Measurements from ENCODE around the gene FOXS1.
"Not testable (repeated sequence)": the region's sequence is repeated elsewhere in the genome, so short reads cannot be mapped to it uniquely, and the experiment has no call there.

FOXS1 gene

GRCh38 chr20:31838646-31839292 is 6.6 kb downstream of the FOXS1 start:
- peak; percentile 64 for DNase-seq

DNA sequence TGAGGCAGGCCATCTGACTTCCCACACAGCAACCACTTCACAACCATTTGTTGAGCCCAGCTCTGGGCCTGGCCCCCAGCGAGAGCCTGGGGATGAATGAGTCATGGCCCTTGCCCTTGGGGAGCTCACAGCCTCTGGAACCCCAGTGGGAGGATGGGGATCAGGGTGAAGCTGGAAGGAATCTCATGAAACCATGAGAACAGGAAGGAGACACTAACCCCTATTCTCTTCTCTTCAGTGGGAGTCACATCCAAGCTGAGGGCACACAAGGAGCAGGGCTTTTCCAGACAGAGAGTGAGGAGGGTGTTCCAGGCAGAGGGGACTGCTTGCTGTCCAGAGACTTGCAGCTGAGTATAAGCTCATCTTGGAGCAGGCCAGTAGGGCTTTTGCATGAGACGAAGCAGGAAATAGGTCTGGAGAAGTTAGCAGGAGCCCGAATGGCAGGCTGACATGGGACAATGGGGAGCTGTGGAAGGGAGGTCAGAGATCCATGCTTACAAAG is 7.5 kb downstream of the FOXS1 start:
- DNase-seq = peak; percentile 89

DNA sequence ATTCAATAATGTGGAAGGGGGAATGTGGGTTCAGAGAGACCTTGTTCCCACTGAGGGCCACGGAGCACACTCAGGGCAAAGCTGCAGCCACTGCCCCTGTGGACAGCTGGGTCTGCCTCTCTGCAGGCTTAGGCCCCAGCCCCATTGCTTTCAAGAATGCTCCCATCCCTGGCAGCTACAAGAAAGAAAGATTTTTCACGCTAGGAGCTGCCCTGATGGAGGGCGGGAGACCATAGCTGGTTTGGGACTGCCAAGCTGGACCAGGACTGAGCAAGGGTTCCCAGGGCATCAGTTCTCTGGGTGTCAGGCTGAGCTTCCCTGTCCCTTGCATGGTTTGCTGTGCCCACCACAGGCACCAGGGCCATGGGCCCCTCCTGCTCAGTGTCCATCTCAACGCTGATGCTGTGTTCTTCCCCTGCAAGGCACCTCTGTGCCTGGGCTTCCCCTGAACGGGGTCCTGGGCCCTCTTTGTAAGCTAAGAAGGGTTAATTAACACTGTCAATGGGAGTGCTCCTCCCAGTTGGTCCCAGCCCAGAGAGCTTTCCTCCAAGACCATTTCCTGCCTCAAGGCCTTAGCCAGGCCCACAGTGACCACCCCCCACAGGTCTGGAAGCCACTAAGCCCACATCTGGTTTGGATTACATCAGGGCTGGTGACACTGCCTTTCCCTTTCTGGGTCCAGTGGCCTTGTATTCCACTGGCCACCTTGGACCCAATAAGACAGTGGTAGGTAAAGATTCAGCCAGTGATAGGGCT is 8.4 kb downstream of the FOXS1 start:
- peak; percentile 88 for DNase-seq

GRCh38 chr20:31835977-31836852 is 9.2 kb downstream of the FOXS1 start:
- DNase-seq = peak; percentile 94

DNA sequence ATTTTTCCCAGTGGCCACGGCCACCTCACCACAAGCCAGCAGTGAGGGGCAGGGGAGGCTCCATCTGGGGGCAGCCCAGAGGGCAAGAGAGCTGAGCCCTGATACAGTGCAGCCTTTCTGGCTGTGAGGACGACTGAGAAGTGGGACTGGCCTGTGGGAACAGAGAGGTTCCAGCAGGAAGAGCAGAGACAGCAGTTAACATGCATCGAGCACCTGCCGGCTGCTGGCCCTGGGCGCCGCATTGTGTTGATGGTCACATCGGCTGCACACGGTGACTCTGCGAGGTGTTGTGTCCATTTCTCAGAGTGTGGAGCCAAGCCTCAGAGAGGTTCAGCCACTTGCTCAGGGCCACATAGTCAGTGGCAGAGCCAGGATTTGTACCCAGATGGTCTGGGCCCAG is 9.8 kb downstream of the FOXS1 start:
- DNase-seq = no peak

DNA sequence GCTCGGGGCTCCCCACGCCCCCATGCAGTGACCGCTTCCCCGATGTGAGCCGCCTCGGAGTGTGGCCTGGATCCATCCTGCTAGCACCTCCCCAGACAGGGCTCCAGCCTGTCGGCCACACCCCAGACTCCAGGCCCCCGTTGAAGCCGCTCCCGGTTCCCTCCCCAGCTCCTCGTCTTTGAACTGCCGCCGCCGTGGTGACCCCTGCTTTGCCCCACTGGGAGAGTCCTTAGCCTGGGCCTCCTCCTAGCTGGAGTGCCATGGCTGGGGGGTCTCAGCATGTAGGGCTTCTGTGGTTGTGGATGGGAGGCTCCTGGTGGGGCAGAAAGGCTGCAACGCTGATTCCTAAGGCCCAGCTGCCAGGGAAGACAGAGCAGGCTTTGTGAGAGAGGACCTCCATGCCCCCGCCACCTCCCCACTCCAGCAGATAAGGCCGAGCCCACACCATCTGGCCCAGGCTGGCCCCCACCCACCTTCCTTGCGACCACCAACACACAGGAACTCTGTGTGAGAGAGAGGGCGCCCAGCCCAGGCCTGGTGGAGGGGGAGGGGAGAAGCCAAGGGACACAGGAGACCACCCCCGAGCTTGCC is 11.4 kb downstream of the FOXS1 start:
- DNase-seq = no peak

DNA sequence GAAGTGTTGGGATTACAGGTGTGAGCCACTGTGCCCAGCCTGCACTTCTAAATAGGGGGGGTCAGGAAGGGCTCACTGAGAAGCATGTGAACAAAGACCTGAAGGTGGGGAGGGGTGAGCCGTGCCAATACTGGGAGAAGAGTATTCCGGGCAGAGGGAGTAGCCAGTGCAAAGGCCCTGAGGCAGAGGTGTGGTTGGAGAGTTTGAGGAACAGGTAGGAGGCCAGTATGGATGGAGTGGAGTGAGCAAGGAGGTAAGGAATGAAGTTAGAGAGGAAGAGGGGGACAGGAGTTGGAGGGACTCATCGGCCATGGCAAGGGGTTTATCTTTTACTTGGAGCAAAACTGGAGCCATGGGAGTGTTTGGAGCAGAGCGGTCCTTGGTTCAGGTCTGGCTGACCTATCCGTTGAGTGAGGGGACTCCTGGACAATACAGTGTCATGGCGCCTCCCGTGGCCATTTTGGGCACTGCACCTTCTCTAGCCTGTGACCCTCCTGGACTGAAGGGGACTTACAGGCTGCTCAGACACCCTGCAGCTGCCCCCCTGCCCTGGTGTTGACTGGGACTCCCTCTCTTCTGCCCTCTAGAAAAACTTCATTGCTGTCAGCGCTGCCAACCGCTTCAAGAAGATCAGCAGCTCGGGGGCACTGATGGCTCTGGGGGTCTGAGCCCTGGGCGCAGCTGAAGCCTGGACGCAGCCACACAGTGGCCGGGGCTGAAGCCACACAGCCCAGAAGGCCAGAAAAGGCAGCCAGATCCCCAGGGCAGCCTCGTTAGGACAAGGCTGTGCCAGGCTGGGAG is 12.1 kb downstream of the FOXS1 start:
- DNase-seq = peak; percentile 47

- no peak for DNase-seq
Measured at GRCh38 chr20:31831771-31832306, 13.6 kb downstream of the FOXS1 start.

- no peak for DNase-seq
Measured at GRCh38 chr20:31831211-31831610, 14.2 kb downstream of the FOXS1 start.

GRCh38 chr20:31830406-31830981 is 14.9 kb downstream of the FOXS1 start:
- DNase-seq = no peak

DNA sequence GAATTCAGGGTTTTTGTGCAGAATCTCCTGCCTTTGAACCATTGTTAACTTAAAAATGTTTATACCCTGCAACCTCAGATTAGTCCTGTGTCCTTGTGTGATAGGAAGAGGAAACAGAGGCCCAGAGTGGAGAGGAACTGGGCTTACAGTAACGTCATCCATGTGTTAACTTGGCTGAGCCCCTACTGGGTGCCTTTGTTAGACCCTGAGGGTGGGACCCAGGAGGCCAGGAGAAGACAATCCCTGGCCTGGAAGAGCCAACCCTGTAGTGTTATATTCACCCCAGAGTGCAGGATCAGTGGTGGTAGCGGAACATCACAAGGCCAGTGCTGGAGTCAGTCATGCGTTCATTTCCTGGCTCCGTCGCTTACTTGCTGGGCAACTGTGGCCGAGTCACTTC is 15.7 kb downstream of the FOXS1 start:
- DNase-seq = no peak

DNA sequence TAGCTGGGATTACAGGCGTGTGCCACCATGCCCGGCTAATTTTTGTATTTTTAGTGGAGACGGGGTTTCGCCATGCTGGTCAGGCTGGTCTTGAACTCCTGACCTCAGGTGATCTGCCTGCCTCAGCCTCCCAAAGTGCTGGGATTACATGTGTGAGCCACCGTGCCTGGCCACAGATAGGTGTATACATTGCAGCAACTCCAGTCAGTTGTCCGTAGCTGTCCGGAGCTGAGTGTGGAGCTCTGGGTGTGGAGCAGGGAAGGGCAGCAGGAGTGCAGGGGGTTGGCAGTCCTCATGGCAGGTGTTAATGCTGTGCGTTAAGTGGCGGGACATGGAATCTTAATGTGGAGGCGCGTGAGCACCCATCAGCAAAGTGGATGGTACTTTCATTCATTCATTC is 17.4 kb downstream of the FOXS1 start:
- DNase-seq = not testable (repeated sequence)

DNA sequence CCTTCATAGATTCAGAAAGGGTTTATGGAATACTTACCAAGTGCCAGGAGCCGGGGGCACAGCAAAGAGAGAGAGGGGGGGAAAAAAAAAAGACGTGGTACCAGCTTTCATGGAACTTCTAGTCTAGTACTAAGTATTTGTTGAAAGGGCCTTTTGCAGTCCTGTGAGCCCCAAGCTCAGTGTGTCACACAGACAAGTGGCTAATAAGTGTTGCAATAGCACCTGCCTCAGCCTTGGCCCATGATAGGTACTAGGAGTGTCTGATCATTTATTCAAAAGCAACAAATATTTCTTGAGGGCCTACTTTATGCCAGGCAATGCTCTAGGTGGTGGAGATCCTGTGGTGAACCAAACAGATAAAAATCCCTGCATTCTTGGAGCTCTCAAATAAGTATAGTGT is 18.3 kb downstream of the FOXS1 start:
- no peak for DNase-seq

DNA sequence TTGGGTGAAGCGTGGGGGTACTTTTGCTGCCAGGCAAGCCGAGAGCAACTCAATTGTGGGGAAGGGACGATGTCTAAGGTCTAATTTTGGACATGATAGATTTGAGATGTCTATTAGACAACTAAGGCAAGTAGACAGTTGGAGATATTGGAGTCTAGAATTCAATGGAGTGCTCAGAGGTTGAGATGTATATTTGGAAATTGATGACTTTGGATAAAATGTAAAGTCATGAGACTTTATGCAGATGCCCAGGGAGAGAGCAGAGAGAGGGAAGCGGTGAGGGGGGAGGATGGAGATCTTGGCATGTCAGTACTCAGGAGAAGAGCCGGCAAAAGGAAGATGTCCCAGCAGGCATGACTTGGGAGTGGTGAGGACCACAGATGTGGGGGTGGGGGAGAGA is 19.3 kb downstream of the FOXS1 start:
- DNase-seq = no peak

DNA sequence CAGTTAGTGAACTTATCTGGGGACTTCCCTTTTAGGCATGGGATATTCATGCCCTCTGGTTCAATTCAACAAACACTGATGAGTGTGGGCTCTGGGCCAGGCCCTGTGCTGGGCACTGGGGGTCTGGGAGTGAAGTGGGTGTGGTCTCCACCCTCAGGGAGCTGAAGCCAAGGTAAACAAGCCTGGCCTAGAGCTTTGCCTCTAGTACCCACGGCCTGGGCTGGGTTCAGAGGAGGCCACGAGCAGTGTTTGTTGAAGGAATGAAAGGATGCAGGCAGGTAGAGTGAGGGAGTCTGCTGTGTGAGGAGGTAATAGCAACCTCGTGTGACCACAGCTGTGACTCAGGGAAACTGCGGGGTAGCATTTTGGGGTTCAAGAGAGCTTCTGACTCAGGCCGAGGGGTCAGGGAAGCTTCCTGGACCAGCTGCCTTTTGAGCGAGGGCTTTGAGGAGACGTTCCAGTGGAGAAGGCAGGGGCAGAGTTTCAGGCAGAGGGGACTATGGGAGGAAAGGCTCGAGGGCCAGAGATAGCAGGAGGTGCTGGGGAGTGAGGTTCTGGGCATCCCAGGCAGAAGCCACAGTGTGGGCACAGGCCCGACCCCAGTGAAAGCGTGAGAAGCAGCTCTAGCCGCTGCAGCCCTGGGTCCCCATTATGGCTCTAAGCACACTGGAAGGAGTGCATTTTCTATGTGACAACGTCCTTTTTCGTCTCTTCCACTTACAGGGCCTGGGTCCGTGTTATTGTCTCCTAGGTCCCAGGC is 20.7 kb downstream of the FOXS1 start:
- DNase-seq = no peak

- DNase-seq = no peak
Measured at GRCh38 chr20:31824125-31824485, 21.3 kb downstream of the FOXS1 start.

DNA sequence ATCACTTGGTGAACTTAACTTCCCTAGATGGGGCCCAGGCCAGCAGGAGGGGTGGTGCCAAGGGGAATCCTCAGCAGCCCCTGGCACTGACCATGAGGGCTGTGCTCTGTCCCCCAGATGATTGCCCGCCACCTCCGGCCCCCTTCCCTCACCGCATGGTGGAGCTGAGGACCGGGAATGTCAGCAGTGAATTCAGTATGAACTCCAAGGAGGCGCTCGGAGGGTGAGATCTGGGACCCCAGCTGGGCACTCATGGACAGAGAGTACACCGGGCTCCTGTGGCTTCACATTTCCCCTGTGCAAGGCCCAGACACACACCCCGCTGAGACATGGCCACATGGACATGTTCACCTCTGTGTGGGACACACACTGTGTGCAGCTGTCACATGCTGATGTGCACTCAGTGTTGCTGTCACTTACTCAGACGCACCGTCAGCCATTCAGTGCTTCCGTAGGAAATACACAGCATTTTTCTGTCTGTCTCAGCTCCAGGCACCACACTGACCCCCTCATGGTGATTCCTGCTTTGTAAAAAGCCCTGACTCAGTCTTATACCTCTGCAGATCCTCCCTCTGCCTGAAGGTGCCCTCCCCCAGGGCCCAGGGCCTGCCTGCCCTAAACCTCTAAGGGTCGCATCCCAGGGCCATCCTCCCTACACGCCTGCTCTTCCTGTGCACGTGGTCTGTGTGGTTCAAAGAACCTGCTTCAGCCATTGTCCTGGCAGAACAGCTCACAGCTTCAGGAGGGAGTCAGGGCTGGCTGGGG is 21.9 kb downstream of the FOXS1 start:
- DNase-seq = peak; percentile 65

GRCh38 chr20:31822421-31823330 is 22.7 kb downstream of the FOXS1 start:
- peak; percentile 65 for DNase-seq

DNA sequence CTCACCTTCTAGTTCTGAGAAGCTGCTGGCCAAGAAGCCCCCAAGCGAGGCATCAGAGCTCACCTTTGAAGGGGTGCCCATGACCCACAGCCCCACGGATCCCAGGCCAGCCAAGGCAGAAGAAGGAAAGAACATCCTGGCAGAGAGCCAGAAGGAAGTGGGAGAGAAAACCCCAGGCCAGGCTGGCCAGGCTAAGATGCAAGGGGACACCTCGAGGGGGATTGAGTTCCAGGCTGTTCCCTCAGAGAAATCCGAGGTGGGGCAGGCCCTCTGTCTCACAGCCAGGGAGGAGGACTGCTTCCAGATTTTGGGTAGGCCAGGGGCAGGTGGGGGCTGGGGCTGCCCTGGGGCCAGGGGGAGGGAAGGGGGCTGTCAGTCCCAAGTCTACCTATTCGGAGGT is 24.0 kb downstream of the FOXS1 start:
- DNase-seq = no peak
